H9 (cell line): Measurements from ENCODE around the gene KCNAB2. TPM values are rescaled to one million over a fixed set of nuclear protein-coding genes. Genes with fewer than 3 reads are reported as not detected.

Experiments used
- DNase-seq: peaks from one replicate; pipeline ENCODE4 v3.0.0-alpha.2; 2017
- H2AFZ ChIP-seq: one replicate; pipeline ENCODE4 v1.6.1; 2013; ENCODE audit warnings: mild to moderate bottlenecking, low read length, control low read depth, moderate library complexity
- H2AK5ac ChIP-seq: 2 replicates; pipeline ENCODE4 v1.6.1; 2013; ENCODE audit warnings: low read length, control low read depth, mixed read lengths; ENCODE audit not compliant: insufficient read length
- H2BK120ac ChIP-seq: one replicate; pipeline ENCODE4 v1.6.1; 2013; ENCODE audit warnings: low read depth, mild to moderate bottlenecking, low read length, control low read depth, inconsistent platforms; ENCODE audit not compliant: poor library complexity, severe bottlenecking
- H2BK12ac ChIP-seq: 2 replicates; pipeline ENCODE4 v1.6.1; 2013; ENCODE audit warnings: low read length, control low read depth, mixed read lengths, low read depth; ENCODE audit not compliant: insufficient read length
- H2BK15ac ChIP-seq: 2 replicates; pipeline ENCODE4 v1.6.1; 2013; ENCODE audit warnings: low read depth, low read length, control low read depth
- H2BK20ac ChIP-seq: one replicate; pipeline ENCODE4 v1.6.1; 2013; ENCODE audit warnings: low read depth, mild to moderate bottlenecking, low read length, control low read depth, inconsistent platforms; ENCODE audit not compliant: poor library complexity, severe bottlenecking
- H2BK5ac ChIP-seq: 2 replicates; pipeline ENCODE4 v1.6.1; 2013; ENCODE audit warnings: low read length, control low read depth, mixed read lengths; ENCODE audit not compliant: insufficient read length
- H3K14ac ChIP-seq: 2 replicates; pipeline ENCODE4 v1.6.1; 2013; ENCODE audit warnings: low read length, control low read depth; ENCODE audit not compliant: insufficient read depth
- H3K18ac ChIP-seq: 2 replicates; pipeline ENCODE4 v1.6.1; 2013; ENCODE audit warnings: low read depth, mild to moderate bottlenecking, mixed read lengths, low read length, control low read depth; ENCODE audit not compliant: insufficient read length
- H3K23ac ChIP-seq: 2 replicates; pipeline ENCODE4 v1.6.1; 2013; ENCODE audit warnings: low read length, control low read depth, mixed read lengths, low read depth; ENCODE audit not compliant: insufficient read length
- H3K23me2 ChIP-seq: 2 replicates; pipeline ENCODE4 v1.6.1; 2013; ENCODE audit warnings: low read depth, mild to moderate bottlenecking, mixed read lengths, low read length, control low read depth; ENCODE audit not compliant: insufficient read length, poor library complexity, severe bottlenecking
- H3K27ac ChIP-seq: 2 replicates; pipeline ENCODE4 v1.5.1; 2013; ENCODE audit warnings: low read length, control low read depth, mixed read lengths, low read depth; ENCODE audit not compliant: insufficient read length
- H3K27me3 ChIP-seq: 2 replicates; pipeline ENCODE4 v1.6.1; 2013; ENCODE audit warnings: low read length, control low read depth, inconsistent platforms; ENCODE audit not compliant: insufficient read depth
- H3K4ac ChIP-seq: 2 replicates; pipeline ENCODE4 v1.6.1; 2013; ENCODE audit warnings: low read depth, mild to moderate bottlenecking, control low read depth, inconsistent platforms, low read length, moderate library complexity
- H3K4me1 ChIP-seq: 2 replicates; pipeline ENCODE4 v1.6.1; 2013; ENCODE audit warnings: low read length, control low read depth, inconsistent platforms; ENCODE audit not compliant: insufficient read depth
- H3K4me2 ChIP-seq: 2 replicates; pipeline ENCODE4 v1.6.1; 2013; ENCODE audit warnings: low read length, control low read depth, mixed read lengths; ENCODE audit not compliant: insufficient read length, insufficient read depth
- H3K56ac ChIP-seq: 2 replicates; pipeline ENCODE4 v1.6.1; 2013; ENCODE audit warnings: low read depth, mild to moderate bottlenecking, mixed read lengths, low read length, control low read depth; ENCODE audit not compliant: insufficient read length
- H3K79me1 ChIP-seq: 2 replicates; pipeline ENCODE4 v1.6.1; 2013; ENCODE audit warnings: low read depth, mild to moderate bottlenecking, moderate library complexity, low read length, control low read depth, inconsistent platforms; ENCODE audit not compliant: insufficient read depth, poor library complexity, severe bottlenecking
- H3K79me2 ChIP-seq: 2 replicates; pipeline ENCODE4 v1.6.1; 2013; ENCODE audit warnings: low read length, control low read depth, inconsistent platforms; ENCODE audit not compliant: insufficient read depth
- H3K9ac ChIP-seq: 2 replicates; pipeline ENCODE4 v1.6.1; 2013; ENCODE audit warnings: low read length, control low read depth, mixed read lengths; ENCODE audit not compliant: insufficient read length; ENCODE audit errors: extremely low read depth
- H3K9me3 ChIP-seq: one replicate; pipeline ENCODE4 v1.6.1; 2013; ENCODE audit warnings: low read depth, low read length, inconsistent platforms; ENCODE audit not compliant: control insufficient read depth
- H3T11ph ChIP-seq: one replicate; pipeline ENCODE4 v1.6.1; 2013; ENCODE audit warnings: mild to moderate bottlenecking, low read length, control low read depth, inconsistent platforms
- H4K20me1 ChIP-seq: one replicate; pipeline ENCODE4 v1.6.1; 2013; ENCODE audit not compliant: control insufficient read depth, insufficient read length, insufficient read depth
- H4K5ac ChIP-seq: 2 replicates; pipeline ENCODE4 v1.6.1; 2013; ENCODE audit warnings: low read depth, mild to moderate bottlenecking, mixed read lengths, low read length, control low read depth; ENCODE audit not compliant: insufficient read length
- H4K8ac ChIP-seq: replicated peaks from 2 replicates; pipeline ENCODE4 v1.6.1; 2013; ENCODE audit warnings: low read length, control low read depth, mixed read lengths, low read depth; ENCODE audit not compliant: insufficient read length
- H4K91ac ChIP-seq: 2 replicates; pipeline ENCODE4 v1.6.1; 2013; ENCODE audit warnings: low read depth, mild to moderate bottlenecking, moderate library complexity, mixed read lengths, low read length, control low read depth; ENCODE audit not compliant: insufficient read length
- H3K27ac Mint-ChIP-seq, 3 experiments: 2 replicates in 2 of 3; 3 replicates in 1 of 3; pipeline ENCODE4 v1.8.0; 2020 to 2021; ENCODE audit warnings: mixed read lengths in 3 of 3, mild to moderate bottlenecking in 1 of 3, moderate library complexity in 1 of 3
- H3K27me3 Mint-ChIP-seq: 2 replicates; pipeline ENCODE4 v1.8.0; 2021; ENCODE audit warnings: low read depth, mild to moderate bottlenecking, moderate library complexity, mixed read lengths
- H3K36me3 Mint-ChIP-seq, 3 experiments: 2 replicates in 2 of 3; 3 replicates in 1 of 3; pipeline ENCODE4 v1.8.0; 2020 to 2021; ENCODE audit warnings: low read depth in 3 of 3, mixed read lengths in 3 of 3; ENCODE audit not compliant: insufficient read depth in 1 of 3
- H3K4me1 Mint-ChIP-seq, 2 experiments: 2 replicates each; pipeline ENCODE4 v1.8.0; 2020; ENCODE audit warnings: mixed read lengths in 2 of 2
- H3K4me3 Mint-ChIP-seq, 2 experiments: 2 replicates in 1 of 2; 3 replicates in 1 of 2; pipeline ENCODE4 v1.8.0; 2020 to 2021; ENCODE audit warnings: mild to moderate bottlenecking in 2 of 2, mixed read lengths in 2 of 2, moderate library complexity in 1 of 2
- H3K9me3 Mint-ChIP-seq, 2 experiments: 2 replicates in 1 of 2; 3 replicates in 1 of 2; pipeline ENCODE4 v1.8.0; 2020; ENCODE audit warnings: mild to moderate bottlenecking in 2 of 2, mixed read lengths in 2 of 2, moderate library complexity in 1 of 2
- WGBS: extraction: QIAGEN DNeasy Blood & Tissue Kit; methylation state at CpG from one replicate; pipeline ENCODE4 v1.1.7; 2013; ENCODE audit warnings: missing lambda C conversion rate, low lambda C conversion rate, mixed read lengths; ENCODE audit not compliant: insufficient read length; ENCODE audit errors: extremely low coverage; 5-methylcytosine and 5-hydroxymethylcytosine counted together
- total RNA-seq: library from RNA; stranded (reverse); gene quantifications from 2 replicates; pipeline ENCODE4 v1.2.1, GENCODE V29; 2021
- TF ChIP-seq, protein P1 (sequence below): fragments of 200-600 bp; sonication (generic); conservative IDR thresholded peaks from 3 replicates; pipeline ENCODE4 v1.8.0; 2021; ENCODE audit warnings: antibody characterized with exemption, mild to moderate bottlenecking

The KCNAB2 gene
- total RNA-seq, 1 experiment from 2014 or later = 8.3 TPM

- Mint-ChIP-seq H3K4me1 (peaks cover 13 to 18% of the 10 kb centered on the region in 2 experiments), H3K27ac (no peak overlapping the region; a peak in 1 of 7 replicates), H3K27me3 (peaks cover 8% of the 10 kb centered on the region), H3K9me3 (no peaks in the 10 kb centered on the region; a peak in 2 of 5 replicates), H3K4me3 (no peak overlapping the region), H3K36me3 (no peaks in the 10 kb centered on the region)
- no peaks in the 10 kb centered on the region for H3K9me3 ChIP-seq
- H2BK120ac ChIP-seq = no peak overlapping the region
- H3K23ac ChIP-seq = no peak overlapping the region
- WGBS = no CpG with 5 or more reads among the region's 14 CpGs
- no peak overlapping the region for H4K8ac ChIP-seq
- H3K9ac ChIP-seq = no peak overlapping the region
- H4K91ac ChIP-seq = no peak overlapping the region
- no peaks in the 10 kb centered on the region for H3K79me1 ChIP-seq
- no peak overlapping the region for H2BK15ac ChIP-seq
- DNase-seq = no peak
- H3K4ac ChIP-seq = no peak overlapping the region
- H3K23me2 ChIP-seq = peaks cover 3% of the 10 kb centered on the region
- no peak overlapping the region for H2BK5ac ChIP-seq
- no peaks in the 10 kb centered on the region for H4K20me1 ChIP-seq
- TF ChIP-seq, protein P1, sequence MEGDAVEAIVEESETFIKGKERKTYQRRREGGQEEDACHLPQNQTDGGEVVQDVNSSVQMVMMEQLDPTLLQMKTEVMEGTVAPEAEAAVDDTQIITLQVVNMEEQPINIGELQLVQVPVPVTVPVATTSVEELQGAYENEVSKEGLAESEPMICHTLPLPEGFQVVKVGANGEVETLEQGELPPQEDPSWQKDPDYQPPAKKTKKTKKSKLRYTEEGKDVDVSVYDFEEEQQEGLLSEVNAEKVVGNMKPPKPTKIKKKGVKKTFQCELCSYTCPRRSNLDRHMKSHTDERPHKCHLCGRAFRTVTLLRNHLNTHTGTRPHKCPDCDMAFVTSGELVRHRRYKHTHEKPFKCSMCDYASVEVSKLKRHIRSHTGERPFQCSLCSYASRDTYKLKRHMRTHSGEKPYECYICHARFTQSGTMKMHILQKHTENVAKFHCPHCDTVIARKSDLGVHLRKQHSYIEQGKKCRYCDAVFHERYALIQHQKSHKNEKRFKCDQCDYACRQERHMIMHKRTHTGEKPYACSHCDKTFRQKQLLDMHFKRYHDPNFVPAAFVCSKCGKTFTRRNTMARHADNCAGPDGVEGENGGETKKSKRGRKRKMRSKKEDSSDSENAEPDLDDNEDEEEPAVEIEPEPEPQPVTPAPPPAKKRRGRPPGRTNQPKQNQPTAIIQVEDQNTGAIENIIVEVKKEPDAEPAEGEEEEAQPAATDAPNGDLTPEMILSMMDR = no peak
- H2BK12ac ChIP-seq = no peak overlapping the region
- H3T11ph ChIP-seq = no peak overlapping the region
- no peak overlapping the region for H2AFZ ChIP-seq
- no peak overlapping the region for H3K18ac ChIP-seq
- no peak overlapping the region for H3K4me2 ChIP-seq
- H3K27me3 ChIP-seq = no peaks in the 10 kb centered on the region
- H3K4me1 ChIP-seq = 0 out of 2 replicates have a peak, but pooled peaks cover 2% of the 10 kb centered on the region
- H3K56ac ChIP-seq = no peak overlapping the region
- H2AK5ac ChIP-seq = no peak overlapping the region
- no peak overlapping the region for H3K14ac ChIP-seq
- no peaks in the 10 kb centered on the region for H3K79me2 ChIP-seq
- H3K27ac ChIP-seq = no peak overlapping the region
- no peak overlapping the region for H4K5ac ChIP-seq
- H2BK20ac ChIP-seq = no peak overlapping the region
These were observed 2.6 kb downstream of the KCNAB2 start for GRCh38 chr1:6048179-6048867.
